ENCODE data around the gene PPFIBP2.

DNA sequence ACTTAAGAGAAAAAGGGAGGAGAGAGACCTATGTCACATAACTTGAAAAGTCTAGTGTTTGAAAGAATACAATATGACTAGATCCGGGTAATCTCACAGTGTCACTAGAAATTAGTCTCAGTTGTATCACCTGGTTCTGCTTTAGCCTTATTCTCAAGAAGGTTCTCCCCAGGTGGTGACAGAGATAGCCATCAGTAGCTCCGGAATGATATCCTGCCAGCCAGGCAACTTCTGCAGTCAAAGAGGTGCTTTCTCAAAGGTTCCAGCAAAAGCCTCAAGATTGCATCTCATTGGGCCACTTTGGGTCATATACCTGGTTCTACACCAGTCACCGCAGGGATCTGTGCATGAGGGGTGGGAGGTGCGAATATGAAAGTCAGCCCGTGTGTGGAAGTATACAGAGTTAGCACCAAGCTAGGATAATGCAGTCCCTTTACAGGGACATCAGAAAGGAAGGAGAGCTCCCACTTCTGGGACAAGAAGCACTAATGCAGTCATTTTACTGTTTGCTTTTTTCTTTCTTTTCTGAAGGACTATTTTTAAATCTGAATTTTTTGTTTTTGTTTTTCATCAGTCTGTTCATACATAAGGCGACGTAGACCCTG, 98.4 kb downstream of the PPFIBP2 start:
- TF ChIP-seq, protein P1, sequence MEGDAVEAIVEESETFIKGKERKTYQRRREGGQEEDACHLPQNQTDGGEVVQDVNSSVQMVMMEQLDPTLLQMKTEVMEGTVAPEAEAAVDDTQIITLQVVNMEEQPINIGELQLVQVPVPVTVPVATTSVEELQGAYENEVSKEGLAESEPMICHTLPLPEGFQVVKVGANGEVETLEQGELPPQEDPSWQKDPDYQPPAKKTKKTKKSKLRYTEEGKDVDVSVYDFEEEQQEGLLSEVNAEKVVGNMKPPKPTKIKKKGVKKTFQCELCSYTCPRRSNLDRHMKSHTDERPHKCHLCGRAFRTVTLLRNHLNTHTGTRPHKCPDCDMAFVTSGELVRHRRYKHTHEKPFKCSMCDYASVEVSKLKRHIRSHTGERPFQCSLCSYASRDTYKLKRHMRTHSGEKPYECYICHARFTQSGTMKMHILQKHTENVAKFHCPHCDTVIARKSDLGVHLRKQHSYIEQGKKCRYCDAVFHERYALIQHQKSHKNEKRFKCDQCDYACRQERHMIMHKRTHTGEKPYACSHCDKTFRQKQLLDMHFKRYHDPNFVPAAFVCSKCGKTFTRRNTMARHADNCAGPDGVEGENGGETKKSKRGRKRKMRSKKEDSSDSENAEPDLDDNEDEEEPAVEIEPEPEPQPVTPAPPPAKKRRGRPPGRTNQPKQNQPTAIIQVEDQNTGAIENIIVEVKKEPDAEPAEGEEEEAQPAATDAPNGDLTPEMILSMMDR (IDR thresholded peaks at IDR 0.05), result no peak
- TF ChIP-seq EP300 (IDR thresholded peaks at IDR 0.05) (no peak), POLR2A (IDR thresholded peaks at IDR 0.05) (no peak)
